ENCODE measurements around the gene PRAC2. TPM values are rescaled to one million over a fixed set of nuclear protein-coding genes. Genes with fewer than 3 reads are reported as not detected.

PRAC2 gene
- total RNA-seq, 4 donors from 2014 or later: not detected

DNA sequence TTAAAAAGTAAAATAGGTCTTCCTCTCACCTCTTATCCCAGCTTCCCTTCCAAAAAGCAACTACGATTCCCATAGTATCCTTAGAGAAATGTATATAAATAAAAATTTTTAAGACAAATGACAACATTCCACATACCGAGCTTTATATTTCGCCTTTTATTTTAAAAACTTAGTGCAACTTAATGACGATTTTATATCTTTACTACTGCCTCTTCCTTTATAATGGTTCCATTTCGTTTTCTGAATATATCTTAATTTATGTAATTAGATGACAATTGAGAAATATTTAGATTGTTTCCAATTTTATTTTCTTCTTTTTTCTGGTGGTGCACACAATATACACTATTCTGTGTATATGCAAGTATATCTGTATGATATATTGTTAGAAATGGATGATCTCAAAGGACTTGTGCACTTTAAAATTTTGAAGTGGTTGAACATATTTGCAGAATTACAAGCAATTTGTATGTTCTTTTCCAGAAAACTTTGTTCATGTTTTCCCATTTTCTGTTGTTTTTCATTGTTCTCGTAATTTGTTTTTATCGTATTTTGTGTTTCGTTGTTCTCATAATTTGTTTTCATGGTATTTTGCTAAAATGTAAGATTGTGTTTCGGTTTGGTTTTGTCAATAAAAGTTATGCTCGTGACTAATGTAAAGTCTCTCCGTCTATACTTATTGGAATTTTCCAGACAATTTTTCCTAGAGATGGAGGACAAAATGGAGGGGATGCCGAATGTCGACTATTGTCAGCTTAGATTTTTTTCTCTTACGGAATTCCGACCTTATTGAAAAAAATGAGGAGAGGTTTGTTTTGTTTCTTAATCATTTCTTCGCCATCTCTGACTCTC lies 26.0 kb downstream of the PRAC2 start:
- TF ChIP-seq, protein P1, sequence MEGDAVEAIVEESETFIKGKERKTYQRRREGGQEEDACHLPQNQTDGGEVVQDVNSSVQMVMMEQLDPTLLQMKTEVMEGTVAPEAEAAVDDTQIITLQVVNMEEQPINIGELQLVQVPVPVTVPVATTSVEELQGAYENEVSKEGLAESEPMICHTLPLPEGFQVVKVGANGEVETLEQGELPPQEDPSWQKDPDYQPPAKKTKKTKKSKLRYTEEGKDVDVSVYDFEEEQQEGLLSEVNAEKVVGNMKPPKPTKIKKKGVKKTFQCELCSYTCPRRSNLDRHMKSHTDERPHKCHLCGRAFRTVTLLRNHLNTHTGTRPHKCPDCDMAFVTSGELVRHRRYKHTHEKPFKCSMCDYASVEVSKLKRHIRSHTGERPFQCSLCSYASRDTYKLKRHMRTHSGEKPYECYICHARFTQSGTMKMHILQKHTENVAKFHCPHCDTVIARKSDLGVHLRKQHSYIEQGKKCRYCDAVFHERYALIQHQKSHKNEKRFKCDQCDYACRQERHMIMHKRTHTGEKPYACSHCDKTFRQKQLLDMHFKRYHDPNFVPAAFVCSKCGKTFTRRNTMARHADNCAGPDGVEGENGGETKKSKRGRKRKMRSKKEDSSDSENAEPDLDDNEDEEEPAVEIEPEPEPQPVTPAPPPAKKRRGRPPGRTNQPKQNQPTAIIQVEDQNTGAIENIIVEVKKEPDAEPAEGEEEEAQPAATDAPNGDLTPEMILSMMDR (IDR thresholded peaks at IDR 0.05): no peak
- no peak for TF ChIP-seq POLR2A (IDR thresholded peaks at IDR 0.05)
- Histone ChIP-seq H3K4me1 (peaks cover 0 to 38% (median 5%) of the 10 kb centered on the region in 3 donors), H3K4me3 (no peak overlapping the region), H3K36me3 (no peaks in the 10 kb centered on the region), H3K9me3 (no peaks in the 10 kb centered on the region), H3K27me3 (peaks cover 68 to 100% (median 82%) of the 10 kb centered on the region in 4 donors), H3K27ac (no peak overlapping the region)
- 27 to 30% methylated on average over 16 of the region's 16 CpGs for WGBS, 2 donors
- no peak for DNase-seq
- intact Hi-C loops (cut with DNase I): no loop called here

DNA sequence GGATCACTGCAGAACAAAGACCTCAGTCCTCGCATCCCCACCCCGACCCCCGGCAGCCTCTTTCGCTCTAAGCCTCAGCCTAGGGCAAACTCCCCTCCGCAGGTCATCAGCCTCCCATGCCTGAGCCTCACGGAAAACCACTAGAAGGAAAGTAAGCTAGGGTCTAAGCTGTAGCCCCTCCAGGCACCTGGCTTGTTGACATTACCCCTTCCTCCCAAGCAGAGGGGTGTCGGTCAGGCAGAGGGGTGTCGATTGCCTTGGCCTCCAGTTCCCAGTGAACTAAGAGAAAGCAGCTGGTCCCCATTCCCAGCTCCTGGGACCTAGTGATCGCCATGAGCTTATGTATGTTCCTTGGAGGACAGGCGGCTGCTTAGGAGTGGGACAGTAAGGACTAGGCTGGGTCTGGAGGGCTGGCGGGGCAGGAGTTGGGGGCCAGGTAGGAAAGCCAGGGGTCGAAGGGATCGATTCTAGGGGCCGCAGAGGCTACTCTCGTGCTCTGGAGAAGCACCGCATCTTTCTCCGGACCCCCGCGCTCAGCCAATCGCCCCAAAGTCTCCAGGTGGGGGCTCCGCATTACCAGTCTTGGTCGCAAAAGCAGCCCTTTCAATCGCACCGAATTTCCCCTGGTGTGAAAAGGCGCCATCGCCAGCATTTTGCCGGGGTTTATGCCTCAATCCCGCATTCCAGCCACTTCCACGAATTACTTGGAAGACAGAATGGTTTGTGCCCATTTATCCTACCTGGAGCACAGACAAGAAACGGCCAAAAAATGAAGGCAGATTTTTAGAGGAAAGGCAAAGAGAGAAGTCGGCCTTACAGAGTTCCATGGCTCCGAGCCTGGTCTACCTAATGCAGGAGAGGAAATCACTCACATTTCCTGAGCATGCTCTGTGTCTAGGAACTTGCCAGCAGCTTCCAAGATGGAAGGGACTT lies 26.9 kb downstream of the PRAC2 start:
- intact Hi-C loops (cut with DNase I): no loop called here

DNA sequence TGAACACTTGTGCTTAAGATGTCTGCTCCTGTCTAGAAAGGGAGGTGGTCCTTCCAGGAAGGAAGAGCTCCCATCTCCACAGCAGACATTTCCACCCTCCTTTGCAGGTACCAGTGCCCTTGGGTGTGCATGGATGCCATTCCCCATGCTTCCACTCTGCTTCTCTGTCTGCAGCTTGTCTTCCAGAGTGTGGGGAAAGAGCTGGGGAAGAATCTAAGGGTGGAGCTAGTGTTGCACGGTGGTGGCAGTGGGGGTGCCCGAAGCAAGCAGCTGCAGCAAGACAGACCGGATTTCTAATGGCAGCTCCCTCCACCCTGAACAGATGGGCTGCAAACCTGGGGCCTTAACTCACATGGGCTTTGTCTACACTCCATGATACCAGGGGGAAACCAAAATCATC lies 28.2 kb downstream of the PRAC2 start:
- intact Hi-C loops (cut with DNase I): no loop called here
- 0 to 4% methylated on average over 3 of the region's 3 CpGs for WGBS, 2 donors
- no peak for DNase-seq

More for the DNA sequence above, 26.9 kb downstream of the PRAC2 start:
- no peaks in the 10 kb centered on the region for H3K36me3 ChIP-seq
- no peaks in the 10 kb centered on the region for H3K9me3 ChIP-seq
- no peak overlapping the region for H3K4me3 ChIP-seq
- TF ChIP-seq, protein P1 (IDR thresholded peaks at IDR 0.05): no peak
- no peak for TF ChIP-seq POLR2A (IDR thresholded peaks at IDR 0.05)
- peaks cover 67 to 100% (median 84%) of the 10 kb centered on the region in 4 donors for H3K27me3 ChIP-seq
- peaks cover 4 to 47% (median 5%) of the 10 kb centered on the region in 3 donors for H3K4me1 ChIP-seq
- no peak overlapping the region for H3K27ac ChIP-seq
- DNase-seq: no peak
- 8 to 20% methylated on average over 19 to 22 of the region's 32 CpGs for WGBS, 2 donors

DNA sequence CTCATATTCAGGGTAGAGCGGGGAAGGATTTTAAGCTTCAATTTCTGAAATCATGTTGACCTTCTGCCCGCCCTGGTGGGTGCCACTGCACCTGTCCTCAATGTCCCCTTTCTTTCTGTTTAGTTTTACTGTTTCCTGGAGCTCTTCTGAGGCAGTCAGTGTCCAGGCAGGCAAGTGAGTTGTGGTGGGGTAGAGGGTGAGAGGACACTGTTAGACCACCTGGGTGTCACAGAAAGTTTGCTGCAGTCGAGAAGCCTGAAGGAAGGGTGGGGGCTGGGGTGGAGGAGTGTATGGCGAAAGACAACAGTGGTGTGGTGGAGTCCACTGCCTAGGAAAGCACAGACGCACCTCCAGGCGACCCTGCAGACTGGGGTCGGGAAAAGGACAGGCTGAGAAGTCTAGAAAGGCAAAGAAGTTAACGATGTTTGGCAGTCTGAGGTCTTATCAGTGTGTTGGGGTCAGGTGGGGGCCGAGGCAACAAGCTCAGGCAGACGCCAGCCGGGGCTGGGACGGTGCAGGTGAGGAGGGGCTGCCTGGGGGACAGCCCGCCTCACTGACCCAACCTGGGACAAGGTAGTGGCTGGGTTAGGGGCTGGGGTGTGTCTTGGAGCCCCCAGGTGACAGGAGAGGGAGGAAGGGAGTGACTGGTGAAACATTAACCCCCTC lies 28.9 kb downstream of the PRAC2 start:
- H3K4me3 ChIP-seq: no peak overlapping the region
- DNase-seq: no peak
- H3K4me1 ChIP-seq: peaks cover 0 to 40% (median 8%) of the 10 kb centered on the region in 3 donors
- 7 to 9% methylated on average over 13 of the region's 13 CpGs for WGBS, 2 donors
- no peak overlapping the region for H3K27ac ChIP-seq
- peaks cover 60 to 100% (median 80%) of the 10 kb centered on the region in 4 donors for H3K27me3 ChIP-seq
- intact Hi-C loops (cut with DNase I): no loop called here
- H3K9me3 ChIP-seq: no peaks in the 10 kb centered on the region
- no peaks in the 10 kb centered on the region for H3K36me3 ChIP-seq
- no peak for TF ChIP-seq POLR2A (IDR thresholded peaks at IDR 0.05)

More for the DNA sequence above, 28.2 kb downstream of the PRAC2 start:
- Histone ChIP-seq H3K36me3 (no peaks in the 10 kb centered on the region), H3K9me3 (no peaks in the 10 kb centered on the region), H3K27me3 (peaks cover 60 to 100% (median 84%) of the 10 kb centered on the region in 4 donors), H3K27ac (no peak overlapping the region), H3K4me1 (peaks cover 2 to 47% (median 8%) of the 10 kb centered on the region in 3 donors), H3K4me3 (no peak overlapping the region)
- no peak for TF ChIP-seq POLR2A (IDR thresholded peaks at IDR 0.05)
- TF ChIP-seq, protein P1 (IDR thresholded peaks at IDR 0.05): no peak

Data from esophagus squamous epithelium (tissue), 5 donors.